Gastrocnemius medialis (tissue), 4 donors: ENCODE data around the gene NLRP6. TPM values are rescaled to one million over a fixed set of nuclear protein-coding genes. Genes with fewer than 3 reads are reported as not detected.

Experiments
- ATAC-seq, 2 donors: fragments of 150-250 bp; one replicate each; pipeline ENCODE4 v1.9.1; 2016
- DNase-seq, 2 donors: peaks; one replicate each; pipeline ENCODE4 v3.0.0-alpha.2; 2019
- H3K27ac ChIP-seq, 4 donors: fragments of 200-600 bp; sonication (generic); 1 replicate in 1 of 4; 2 replicates in 3 of 4; pipeline ENCODE4 v1.5.1; 2016 to 2018; ENCODE audit warnings: mild to moderate bottlenecking in 2 of 4, moderate library complexity in 1 of 4
- H3K27me3 ChIP-seq, 3 donors: fragments of 200-600 bp; sonication (generic) in 2 of 3; 1 replicate in 1 of 3; 2 replicates in 2 of 3; pipeline versions ENCODE4 v1.5.1 to v1.6.0; 2016 to 2019; ENCODE audit warnings: mild to moderate bottlenecking in 1 of 3, moderate library complexity in 1 of 3
- H3K36me3 ChIP-seq, 2 donors: fragments of 200-600 bp; sonication (generic) in 1 of 2; one replicate each; pipeline ENCODE4 v1.5.1; 2017 to 2018
- H3K4me1 ChIP-seq, 2 donors: fragments of 200-600 bp; sonication (generic) in 1 of 2; one replicate each; pipeline ENCODE4 v1.5.1; 2016 to 2017; ENCODE audit warnings: mild to moderate bottlenecking in 2 of 2
- H3K4me3 ChIP-seq, 4 donors: fragments of 200-600 bp; sonication (generic) in 3 of 4; 1 replicate in 1 of 4; 2 replicates in 3 of 4; pipeline ENCODE4 v1.5.1; 2016 to 2019; ENCODE audit warnings: mild to moderate bottlenecking in 2 of 4
- H3K9me3 ChIP-seq, 3 donors: fragments of 200-600 bp; sonication (generic) in 2 of 3; 1 replicate in 1 of 3; 2 replicates in 2 of 3; pipeline ENCODE4 v1.5.1; 2016 to 2019
- POLR2A ChIP-seq, 2 donors: fragments of 450-650 bp; IDR thresholded peaks; one replicate each; pipeline ENCODE4 v1.6.1; 2017; ENCODE audit warnings: antibody characterized with exemption in 2 of 2, mild to moderate bottlenecking in 2 of 2, moderate library complexity in 2 of 2
- in situ Hi-C, 4 donors: fragments of 200-750 bp; cut with MboI; loops; one replicate each; pipeline versions ENCODE4 v1.15.0 to v1.8.0; 2017; ENCODE audit warnings: low sequenced_read_pairs in 4 of 4
- intact Hi-C: fragments of 100-400 bp; cut with DNase I; formaldehyde crosslinking; loops from one replicate; pipeline ENCODE4 v1.15.1; 2023; ENCODE audit warnings: low total_unique reads
- total RNA-seq, 4 donors: library from RNA; depleted of rRNA; stranded (reverse); fragments of >200 nt; gene quantifications; one replicate each; pipeline versions ENCODE4 v1.1.0 to v1.2.3, GENCODE V29; 2016
- TF ChIP-seq, protein P1 (sequence below), 5 experiments: fragments of 450-650 bp in 3 of 5; fragments of 200-600 bp in 2 of 5; sonication (generic) in 2 of 5; IDR thresholded peaks in 4 of 5; conservative IDR thresholded peaks in 1 of 5; 1 replicate in 4 of 5; 2 replicates in 1 of 5; pipeline ENCODE4 v1.5.1; 2016 to 2019; ENCODE audit warnings: antibody characterized with exemption in 5 of 5, mild to moderate bottlenecking in 3 of 5, moderate library complexity in 3 of 5

The NLRP6 gene
- total RNA-seq, 4 donors from 2014 or later: 0.09 TPM; not detected in 3

- no peaks in the 10 kb centered on the region for H3K4me1 ChIP-seq
- H3K9me3 ChIP-seq: no peaks in the 10 kb centered on the region
- H3K4me3 ChIP-seq: no peak overlapping the region
- TF ChIP-seq, protein P1, sequence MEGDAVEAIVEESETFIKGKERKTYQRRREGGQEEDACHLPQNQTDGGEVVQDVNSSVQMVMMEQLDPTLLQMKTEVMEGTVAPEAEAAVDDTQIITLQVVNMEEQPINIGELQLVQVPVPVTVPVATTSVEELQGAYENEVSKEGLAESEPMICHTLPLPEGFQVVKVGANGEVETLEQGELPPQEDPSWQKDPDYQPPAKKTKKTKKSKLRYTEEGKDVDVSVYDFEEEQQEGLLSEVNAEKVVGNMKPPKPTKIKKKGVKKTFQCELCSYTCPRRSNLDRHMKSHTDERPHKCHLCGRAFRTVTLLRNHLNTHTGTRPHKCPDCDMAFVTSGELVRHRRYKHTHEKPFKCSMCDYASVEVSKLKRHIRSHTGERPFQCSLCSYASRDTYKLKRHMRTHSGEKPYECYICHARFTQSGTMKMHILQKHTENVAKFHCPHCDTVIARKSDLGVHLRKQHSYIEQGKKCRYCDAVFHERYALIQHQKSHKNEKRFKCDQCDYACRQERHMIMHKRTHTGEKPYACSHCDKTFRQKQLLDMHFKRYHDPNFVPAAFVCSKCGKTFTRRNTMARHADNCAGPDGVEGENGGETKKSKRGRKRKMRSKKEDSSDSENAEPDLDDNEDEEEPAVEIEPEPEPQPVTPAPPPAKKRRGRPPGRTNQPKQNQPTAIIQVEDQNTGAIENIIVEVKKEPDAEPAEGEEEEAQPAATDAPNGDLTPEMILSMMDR (IDR thresholded peaks at IDR 0.05 in 4 of 5, conservative IDR thresholded peaks at IDR 0.05 in 1 of 5): no peak
- TF ChIP-seq POLR2A (IDR thresholded peaks at IDR 0.05): no peak
- H3K27ac ChIP-seq: no peak overlapping the region
- H3K27me3 ChIP-seq: peaks cover 0 to 27% (median 26%) of the 10 kb centered on the region in 3 donors
- ATAC-seq (no peak), DNase-seq (no peak)
- no peaks in the 10 kb centered on the region for H3K36me3 ChIP-seq
- in situ Hi-C loops: no loop called here
- intact Hi-C loops: no loop called here
Measured at GRCh38 chr11:297586-298405, 19.6 kb downstream of the NLRP6 start.

- H3K27ac ChIP-seq: no peak overlapping the region
- in situ Hi-C loops: no loop called here
- peaks cover 0 to 27% (median 26%) of the 10 kb centered on the region in 3 donors for H3K27me3 ChIP-seq
- no peaks in the 10 kb centered on the region for H3K9me3 ChIP-seq
- no peak for TF ChIP-seq POLR2A (IDR thresholded peaks at IDR 0.05)
- TF ChIP-seq, protein P1 (IDR thresholded peaks at IDR 0.05 in 4 of 5, conservative IDR thresholded peaks at IDR 0.05 in 1 of 5): no peak
- no peak for DNase-seq
- intact Hi-C loops: no loop called here
- H3K4me1 ChIP-seq: no peaks in the 10 kb centered on the region
- no peaks in the 10 kb centered on the region for H3K36me3 ChIP-seq
- H3K4me3 ChIP-seq: no peak overlapping the region
- no peak for ATAC-seq
Measured at GRCh38 chr11:298406-299065, 20.3 kb downstream of the NLRP6 start.

DNA sequence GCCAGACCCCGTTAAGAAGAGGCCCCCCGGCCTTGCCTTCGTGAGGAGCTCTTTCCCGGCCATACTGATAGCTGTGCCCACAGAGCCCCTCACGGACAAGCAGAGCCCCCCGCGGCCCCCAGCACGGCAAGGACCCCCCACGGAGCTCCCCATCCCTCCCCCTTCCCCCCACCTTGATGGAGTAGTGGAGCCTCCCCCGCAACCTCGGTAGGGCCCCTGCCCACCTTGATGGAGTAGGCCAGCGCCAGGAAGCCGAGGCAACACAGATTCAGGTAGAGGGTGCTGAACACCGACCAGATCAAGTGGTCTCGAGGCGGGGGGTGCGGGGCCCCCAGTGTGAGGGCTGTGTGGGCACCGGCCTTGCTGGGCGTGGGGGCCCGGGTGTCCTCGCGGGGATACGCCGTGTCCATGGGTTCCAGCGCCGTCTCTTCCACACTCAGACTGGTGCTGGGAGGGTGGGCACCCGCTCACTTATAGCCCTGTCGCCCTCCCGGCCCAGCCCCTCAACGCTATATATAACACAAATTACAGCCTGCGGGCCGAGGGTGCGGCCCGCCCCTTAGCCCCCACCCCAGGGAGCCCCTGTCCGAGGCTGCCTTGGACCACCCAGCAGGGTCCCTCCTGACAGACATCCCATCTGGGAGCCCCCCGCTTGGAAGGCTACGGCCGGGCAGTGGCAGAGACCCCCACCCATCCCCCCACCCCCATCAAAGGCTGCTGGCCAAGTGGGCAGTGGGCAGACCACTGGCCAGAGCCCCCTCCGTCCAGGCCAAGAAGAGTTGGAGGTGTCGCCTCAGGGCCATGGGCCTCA lies 21.1 kb downstream of the NLRP6 start, which contains the start of gene IFITM5:
Gene IFITM5 (minus strand): TSS at position 446 of the 811 bp plus-strand sequence. CDS start 36 bp downstream, at position 410.
- Histone ChIP-seq H3K4me1 (no peaks in the 10 kb centered on the region), H3K27me3 (peaks cover 0 to 27% (median 26%) of the 10 kb centered on the region in 3 donors), H3K9me3 (no peaks in the 10 kb centered on the region), H3K4me3 (no peak within 1 kb of the TSS), H3K36me3 (no peaks in the 10 kb centered on the region), H3K27ac (no peak within 1 kb of the TSS)
- DNase-seq (no peak), ATAC-seq (no peak)
- TF ChIP-seq, protein P1 (IDR thresholded peaks at IDR 0.05 in 4 of 5, conservative IDR thresholded peaks at IDR 0.05 in 1 of 5): no peak
- no peak for TF ChIP-seq POLR2A (IDR thresholded peaks at IDR 0.05)
- intact Hi-C loops (no loop called here), in situ Hi-C loops (no loop called here)

DNA sequence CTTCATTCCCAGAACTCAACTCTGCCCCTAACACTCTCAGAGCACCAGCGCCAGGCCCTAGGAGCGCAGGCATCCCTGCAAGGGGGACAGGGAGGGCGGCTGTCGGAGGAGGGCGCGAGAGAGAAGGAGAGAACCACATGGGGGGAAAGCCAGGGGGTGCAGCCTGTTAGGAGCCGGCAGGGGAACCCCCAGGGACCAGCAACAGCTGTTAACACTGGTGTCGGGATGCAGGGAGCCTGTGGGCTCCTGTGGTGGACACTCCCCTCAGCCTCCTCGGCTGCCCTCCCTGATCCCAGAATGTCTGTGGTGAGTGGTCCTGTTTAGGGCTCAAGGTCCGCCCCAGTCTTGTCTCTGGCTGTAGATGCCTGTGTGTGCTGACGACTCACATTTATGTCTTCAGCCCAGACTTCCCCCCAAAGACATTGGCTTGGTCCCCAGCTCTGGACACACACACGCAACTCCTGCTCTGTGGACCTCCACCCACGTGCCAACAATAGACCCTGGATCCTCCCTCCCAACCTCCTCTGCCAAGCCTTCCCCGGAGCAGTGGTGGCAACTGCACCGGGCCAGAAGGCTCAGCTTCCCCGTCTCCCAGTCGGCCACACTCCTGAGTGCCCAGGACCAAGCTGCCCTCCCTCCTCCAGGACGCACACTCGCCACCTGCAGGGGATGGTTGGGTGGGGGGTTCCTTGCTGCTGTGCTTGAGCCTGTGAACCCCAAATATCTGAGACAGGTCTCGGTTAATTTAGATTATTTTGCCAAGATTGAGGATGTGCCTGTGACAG lies 21.9 kb downstream of the NLRP6 start:
- H3K4me3 ChIP-seq: no peak overlapping the region
- in situ Hi-C loops: loop anchor here in 1 of 4 donors (10.0 kb wide), 1 partner anchor 55 kb away; no protein-coding TSS in a partner anchor

More for the DNA sequence above, 21.9 kb downstream of the NLRP6 start:
- Histone ChIP-seq H3K4me1 (peaks cover 0 to 2% of the 10 kb centered on the region in 2 donors), H3K27me3 (peaks cover 0 to 27% (median 26%) of the 10 kb centered on the region in 3 donors), H3K9me3 (no peaks in the 10 kb centered on the region), H3K36me3 (no peaks in the 10 kb centered on the region), H3K27ac (no peak overlapping the region)
- TF ChIP-seq POLR2A (IDR thresholded peaks at IDR 0.05): no peak
- TF ChIP-seq, protein P1 (IDR thresholded peaks at IDR 0.05 in 4 of 5, conservative IDR thresholded peaks at IDR 0.05 in 1 of 5): no peak
- ATAC-seq (no peak), DNase-seq (no peak)
- intact Hi-C loops: no loop called here
